GM21825 (cell line): Measurements from ENCODE around the gene HBD.
A peak's percentile ranks its signal among the peaks of the same experiment; 100 is the strongest.

Experiments
- ATAC-seq: cut with Tn5 transposase; IDR thresholded peaks from one replicate; pipeline ENCODE4 v1.9.1; 2021; ENCODE audit warnings: mild to moderate bottlenecking, moderate library complexity; ENCODE audit not compliant: unreplicated experiment

The HBD gene

GRCh38 chr11:5235364-5236095 is 1.2 kb upstream of the HBD start:
- no peak for ATAC-seq

- ATAC-seq: no peak
Observed at GRCh38 chr11:5233307-5233706, 976 bp downstream of the HBD start.

- no peak for ATAC-seq
Observed at GRCh38 chr11:5232821-5233220, 1.5 kb downstream of the HBD start.

GRCh38 chr11:5232176-5232575 is 2.1 kb downstream of the HBD start:
- ATAC-seq: no peak

GRCh38 chr11:5231111-5231510 is 3.2 kb downstream of the HBD start:
- no peak for ATAC-seq

GRCh38 chr11:5230266-5230665 is 4.0 kb downstream of the HBD start:
- ATAC-seq: no peak

GRCh38 chr11:5229796-5230195 is 4.5 kb downstream of the HBD start:
- ATAC-seq: no peak

- ATAC-seq: no peak
Observed at GRCh38 chr11:5229356-5229755, 4.9 kb downstream of the HBD start.

GRCh38 chr11:5228124-5228523 is 6.2 kb downstream of the HBD start:
- no peak for ATAC-seq

GRCh38 chr11:5227681-5228080 is 6.6 kb downstream of the HBD start:
- no peak for ATAC-seq

GRCh38 chr11:5226732-5227310 is 7.5 kb downstream of the HBD start, which contains the start of gene HBB:
Gene HBB (minus strand): TSS chr11:5227071. CDS start chr11:5227021, 50 bp downstream.
- no peak for ATAC-seq

GRCh38 chr11:5225480-5225871 is 8.8 kb downstream of the HBD start:
- no peak for ATAC-seq

- no peak for ATAC-seq
Observed at GRCh38 chr11:5224538-5225479, 9.5 kb downstream of the HBD start.

GRCh38 chr11:5223686-5224085 is 10.6 kb downstream of the HBD start:
- ATAC-seq: no peak

GRCh38 chr11:5223146-5223545 is 11.1 kb downstream of the HBD start:
- no peak for ATAC-seq

GRCh38 chr11:5210376-5210885 is 23.9 kb downstream of the HBD start:
- no peak for ATAC-seq

- peak; percentile 76 for ATAC-seq
Observed at GRCh38 chr11:5204787-5205186, 29.5 kb downstream of the HBD start.

- no peak for ATAC-seq
Observed at GRCh38 chr11:5203366-5203765, 30.9 kb downstream of the HBD start.

- ATAC-seq: no peak
Observed at GRCh38 chr11:5200582-5200981, 33.7 kb downstream of the HBD start, which contains the start of gene OR51V1. Gene OR51V1 (minus strand): TSS chr11:5200682. CDS start chr11:5200682, 0 bp downstream.

GRCh38 chr11:5198285-5198684 is 36.0 kb downstream of the HBD start:
- ATAC-seq: no peak

- no peak for ATAC-seq
Observed at GRCh38 chr11:5197536-5197935, 36.7 kb downstream of the HBD start.
